RCC 7860 (cell line): Measurements from ENCODE around the gene NFIB.

Experiments
- DNase-seq: peaks from one replicate; pipeline ENCODE4 v3.0.0-alpha.2; 2015; ENCODE audit warnings: low spot score
- FAIRE-seq: peaks from 2 replicates; lab custom pipeline; 2012; peaks lifted over from hg19 to GRCh38; lab: Jason Lieb, UNC

NFIB gene

GRCh38 chr9:14056316-14056861, 257.6 kb downstream of the NFIB start:
- FAIRE-seq (no peak), DNase-seq (no peak)

GRCh38 chr9:14054096-14054495, 259.8 kb downstream of the NFIB start:
- FAIRE-seq = no peak
- DNase-seq = no peak

GRCh38 chr9:14052359-14052758, 261.6 kb downstream of the NFIB start:
- no peak for DNase-seq
- FAIRE-seq = no peak

GRCh38 chr9:14051419-14051818, 262.5 kb downstream of the NFIB start:
- FAIRE-seq = no peak
- DNase-seq = no peak

GRCh38 chr9:14043483-14043882, 270.5 kb downstream of the NFIB start:
- DNase-seq (no peak), FAIRE-seq (no peak)

GRCh38 chr9:14037331-14037730, 276.6 kb downstream of the NFIB start:
- no peak for FAIRE-seq
- no peak for DNase-seq

GRCh38 chr9:14033067-14033466, 280.9 kb downstream of the NFIB start:
- FAIRE-seq = no peak
- no peak for DNase-seq
